Uterus (tissue), 2 donors: Measurements from ENCODE around the gene TIGD1.

Experiments used
- CTCF ChIP-seq, 4 experiments: fragments of 200-600 bp in 2 of 4; fragments of 450-650 bp in 2 of 4; sonication (generic) in 2 of 4; IDR thresholded peaks; one replicate each; pipeline ENCODE4 v1.5.1; 2016 to 2019; ENCODE audit warnings: antibody characterized with exemption in 4 of 4, mild to moderate bottlenecking in 2 of 4, moderate library complexity in 1 of 4
- POLR2A ChIP-seq, 2 donors: fragments of 450-650 bp; IDR thresholded peaks; one replicate each; pipeline ENCODE4 v1.6.1; 2016; ENCODE audit warnings: antibody characterized with exemption in 2 of 2, mild to moderate bottlenecking in 1 of 2, moderate library complexity in 1 of 2

GRCh38 chr2:232588031-232588430, 37.7 kb upstream of the TIGD1 start:
- TF ChIP-seq CTCF (IDR thresholded peaks at IDR 0.05) (no peak), POLR2A (IDR thresholded peaks at IDR 0.05) (no peak)
